GM10847 (cell line): ENCODE measurements around the gene KCNA1.

Experiments used
- POLR2A ChIP-seq: IDR thresholded peaks from 2 replicates; pipeline ENCODE4 v1.6.1; 2011; ENCODE audit not compliant: insufficient read length; ENCODE audit errors: extremely low read depth

KCNA1 gene

GRCh38 chr12:4951083-4951482 lies 41.4 kb downstream of the KCNA1 start:
- no peak for TF ChIP-seq POLR2A

- TF ChIP-seq POLR2A, result no peak
These were observed 41.9 kb downstream of the KCNA1 start for GRCh38 chr12:4951601-4952000.

- TF ChIP-seq POLR2A, result no peak
These were observed 45.1 kb downstream of the KCNA1 start for GRCh38 chr12:4954621-4955354.

GRCh38 chr12:4956054-4956453 lies 46.3 kb downstream of the KCNA1 start:
- no peak for TF ChIP-seq POLR2A

GRCh38 chr12:4956968-4957367 lies 47.3 kb downstream of the KCNA1 start:
- TF ChIP-seq POLR2A, result no peak

- no peak for TF ChIP-seq POLR2A
These were observed 48.1 kb downstream of the KCNA1 start for GRCh38 chr12:4957761-4958160.

- no peak for TF ChIP-seq POLR2A
These were observed 49.1 kb downstream of the KCNA1 start for GRCh38 chr12:4958697-4959375.

GRCh38 chr12:4959381-4959780 lies 49.7 kb downstream of the KCNA1 start:
- TF ChIP-seq POLR2A, result no peak

- no peak for TF ChIP-seq POLR2A
These were observed 50.3 kb downstream of the KCNA1 start for GRCh38 chr12:4960030-4960429.

GRCh38 chr12:4960547-4960946 lies 50.8 kb downstream of the KCNA1 start:
- no peak for TF ChIP-seq POLR2A

GRCh38 chr12:4961311-4961710 lies 51.6 kb downstream of the KCNA1 start:
- no peak for TF ChIP-seq POLR2A

- no peak for TF ChIP-seq POLR2A
These were observed 53.1 kb downstream of the KCNA1 start for GRCh38 chr12:4962539-4963486.
